Stomach (tissue), 9 donors: ENCODE results near the gene TBCD. TPM values are rescaled to one million over a fixed set of nuclear protein-coding genes. Genes with fewer than 3 reads are reported as not detected.

ENCODE experiments used
- DNase-seq, 2 donors: peaks; one replicate each; pipeline versions ENCODE4 v3.0.0 to v3.0.0-alpha.2; 2013 to 2019
- H3K27ac ChIP-seq, 5 donors: fragments of 200-600 bp in 4 of 5; sonication (generic) in 4 of 5; one replicate each; pipeline ENCODE4 v1.5.1; 2013 to 2019; ENCODE audit warnings: mild to moderate bottlenecking in 1 of 5, moderate library complexity in 1 of 5
- H3K27me3 ChIP-seq, 3 donors: fragments of 200-600 bp; sonication (generic); one replicate each; pipeline ENCODE4 v1.5.1; 2017 to 2019; ENCODE audit warnings: mixed run types in 1 of 3
- H3K36me3 ChIP-seq, 4 donors: fragments of 200-600 bp; sonication (generic); 1 replicate in 3 of 4; 2 replicates in 1 of 4; pipeline ENCODE4 v1.5.1; 2016 to 2019
- H3K4me1 ChIP-seq, 4 donors: fragments of 200-600 bp; sonication (generic); one replicate each; pipeline ENCODE4 v1.5.1; 2016 to 2019
- H3K4me3 ChIP-seq, 4 donors: fragments of 200-600 bp; sonication (generic) in 3 of 4; one replicate each; pipeline ENCODE4 v1.5.1; 2016 to 2019; ENCODE audit warnings: mild to moderate bottlenecking in 1 of 4
- H3K9me3 ChIP-seq, 4 donors: fragments of 200-600 bp; sonication (generic); one replicate each; pipeline ENCODE4 v1.5.1; 2016 to 2019
- EP300 ChIP-seq: sonication (generic); formaldehyde crosslinking; IDR thresholded peaks from one replicate; pipeline ENCODE4 v1.6.1; 2017; ENCODE audit warnings: antibody characterized with exemption
- POLR2A ChIP-seq, 4 donors: fragments of 450-650 bp; IDR thresholded peaks; one replicate each; pipeline ENCODE4 v1.6.1; 2016; ENCODE audit warnings: antibody characterized with exemption in 4 of 4, control low read depth in 2 of 4, mild to moderate bottlenecking in 1 of 4, moderate library complexity in 1 of 4
- POLR2AphosphoS5 ChIP-seq, 3 donors: sonication (generic); formaldehyde crosslinking; IDR thresholded peaks; one replicate each; pipeline ENCODE4 v1.6.1; 2016; ENCODE audit warnings: antibody characterized with exemption in 3 of 3
- WGBS, 5 donors: extraction: QIAGEN DNeasy Blood & Tissue Kit in 3 of 5; methylation state at CpG; one replicate each; pipeline versions ENCODE4 v1.1.5 to v1.1.7; 2013 to 2018; 5-methylcytosine and 5-hydroxymethylcytosine counted together
- intact Hi-C: fragments of 100-400 bp; cut with DNase I; formaldehyde crosslinking; loops from one replicate; pipeline ENCODE4 v1.15.1; 2023; ENCODE audit warnings: low total_unique reads
- polyA plus RNA-seq, 3 donors: library from polyadenylated mRNA; stranded (reverse); fragments of 200-250 nt; gene quantifications; one replicate each; pipeline ENCODE4 v1.2.3, GENCODE V29; 2013
- total RNA-seq, 5 donors: library from RNA; depleted of rRNA; stranded (reverse); fragments of >200 nt; gene quantifications; one replicate each; pipeline versions ENCODE4 v1.1.0 to v1.2.3, GENCODE V29; 2014 to 2016
- TF ChIP-seq, protein P1 (sequence below), 7 experiments: fragments of 450-650 bp in 4 of 7; fragments of 200-600 bp in 3 of 7; sonication (generic) in 3 of 7; IDR thresholded peaks; one replicate each; pipeline ENCODE4 v1.5.1; 2016 to 2019; ENCODE audit warnings: antibody characterized with exemption in 7 of 7, control low read depth in 2 of 7, mild to moderate bottlenecking in 1 of 7
- donor health status: healthy with polysubstance abuse.
- donor health status: Bipolar disorder and iron deficiency.
- donor health status: healthy.

TBCD gene
- total and polyA plus RNA-seq, 8 donors, result 51.2 to 155 (median 101) TPM

DNA sequence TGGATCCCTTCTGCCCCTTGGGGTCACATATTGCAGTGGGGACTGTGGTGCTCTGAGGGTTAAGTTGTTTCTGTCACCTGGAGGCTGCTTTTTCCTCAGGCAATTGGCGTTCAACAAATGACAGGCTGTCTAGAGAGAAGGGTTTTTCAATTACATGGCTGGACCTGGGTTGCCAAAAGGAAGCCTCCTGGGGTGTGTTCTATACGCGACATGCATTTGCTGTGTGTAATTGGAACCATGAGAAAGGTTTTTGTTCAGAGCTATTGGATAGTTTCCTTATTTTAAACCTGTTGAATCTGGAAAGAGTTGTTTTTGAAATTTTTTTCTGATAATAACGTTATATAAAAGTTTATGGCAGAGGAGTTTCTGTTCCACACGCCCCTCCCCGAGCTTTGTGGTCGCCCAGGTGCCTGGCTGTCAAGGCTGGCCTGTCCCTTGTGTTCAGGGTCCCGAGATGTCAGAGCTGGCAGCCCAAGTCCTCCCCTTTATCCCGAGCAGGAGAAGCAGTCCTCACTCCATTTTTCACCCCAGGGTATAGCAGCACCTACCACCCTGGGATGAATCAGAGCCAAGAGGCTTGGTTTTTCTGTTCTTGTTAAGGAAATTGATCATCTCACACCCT lies 114.0 kb downstream of the TBCD start:
- H3K27me3 ChIP-seq, result no peaks in the 10 kb centered on the region
- no peak overlapping the region for H3K4me3 ChIP-seq
- WGBS, 5 donors, result 70 to 80% (median 78%) methylated on average over 9 of the region's 9 CpGs
- no peak for DNase-seq
- TF ChIP-seq, protein P1, sequence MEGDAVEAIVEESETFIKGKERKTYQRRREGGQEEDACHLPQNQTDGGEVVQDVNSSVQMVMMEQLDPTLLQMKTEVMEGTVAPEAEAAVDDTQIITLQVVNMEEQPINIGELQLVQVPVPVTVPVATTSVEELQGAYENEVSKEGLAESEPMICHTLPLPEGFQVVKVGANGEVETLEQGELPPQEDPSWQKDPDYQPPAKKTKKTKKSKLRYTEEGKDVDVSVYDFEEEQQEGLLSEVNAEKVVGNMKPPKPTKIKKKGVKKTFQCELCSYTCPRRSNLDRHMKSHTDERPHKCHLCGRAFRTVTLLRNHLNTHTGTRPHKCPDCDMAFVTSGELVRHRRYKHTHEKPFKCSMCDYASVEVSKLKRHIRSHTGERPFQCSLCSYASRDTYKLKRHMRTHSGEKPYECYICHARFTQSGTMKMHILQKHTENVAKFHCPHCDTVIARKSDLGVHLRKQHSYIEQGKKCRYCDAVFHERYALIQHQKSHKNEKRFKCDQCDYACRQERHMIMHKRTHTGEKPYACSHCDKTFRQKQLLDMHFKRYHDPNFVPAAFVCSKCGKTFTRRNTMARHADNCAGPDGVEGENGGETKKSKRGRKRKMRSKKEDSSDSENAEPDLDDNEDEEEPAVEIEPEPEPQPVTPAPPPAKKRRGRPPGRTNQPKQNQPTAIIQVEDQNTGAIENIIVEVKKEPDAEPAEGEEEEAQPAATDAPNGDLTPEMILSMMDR (IDR thresholded peaks at IDR 0.05), result no peak
- no peak for TF ChIP-seq POLR2A (IDR thresholded peaks at IDR 0.05)
- TF ChIP-seq POLR2AphosphoS5 (IDR thresholded peaks at IDR 0.05), result no peak
- no peak for TF ChIP-seq EP300
- peak overlapping the region in 3 of 5 donors; percentile 57 to 67 (median 61) for H3K27ac ChIP-seq
- intact Hi-C loops, result no loop called here
- peaks cover 10 to 14% (median 12%) of the 10 kb centered on the region in 4 donors for H3K36me3 ChIP-seq
- peaks cover 17 to 44% (median 20%) of the 10 kb centered on the region in 4 donors for H3K4me1 ChIP-seq
- H3K9me3 ChIP-seq, result no peaks in the 10 kb centered on the region

DNA sequence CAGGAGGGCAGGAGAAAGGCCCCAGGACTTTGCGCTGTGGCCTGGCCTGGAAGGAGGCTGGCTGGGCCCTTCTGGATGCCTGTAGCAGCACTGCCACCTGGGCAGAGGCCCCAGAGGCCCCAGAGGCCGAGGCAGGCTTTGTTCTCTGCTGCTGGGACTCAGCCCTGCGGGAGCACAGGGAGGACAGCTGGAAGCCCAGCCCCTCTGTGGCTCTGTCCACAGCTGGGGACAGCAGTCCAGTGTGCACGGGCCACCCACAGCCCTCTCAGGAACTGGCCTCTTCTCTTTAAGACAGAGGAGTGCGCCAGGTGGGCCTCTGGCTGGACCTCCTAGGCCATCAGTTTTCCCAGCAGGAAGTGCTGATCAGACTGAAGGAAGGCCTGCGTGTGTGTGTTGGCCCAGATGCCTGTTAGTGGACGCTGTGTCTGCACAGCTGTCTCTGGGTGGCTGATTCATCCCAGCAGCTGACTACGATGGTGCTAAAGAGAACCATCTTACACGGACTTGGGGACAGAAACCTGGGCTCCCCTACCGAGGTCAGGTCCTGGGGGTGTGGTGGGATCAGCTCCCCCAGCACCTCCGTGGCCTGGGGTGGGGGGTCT lies 114.8 kb downstream of the TBCD start:
- peak in 1 of 2 donors; percentile 81 for DNase-seq
- H3K27ac ChIP-seq, result peak overlapping the region; percentile 10 to 67 (median 57)
- WGBS, 5 donors, result 45 to 72% (median 69%) methylated on average over 5 to 11 of the region's 11 CpGs

DNA sequence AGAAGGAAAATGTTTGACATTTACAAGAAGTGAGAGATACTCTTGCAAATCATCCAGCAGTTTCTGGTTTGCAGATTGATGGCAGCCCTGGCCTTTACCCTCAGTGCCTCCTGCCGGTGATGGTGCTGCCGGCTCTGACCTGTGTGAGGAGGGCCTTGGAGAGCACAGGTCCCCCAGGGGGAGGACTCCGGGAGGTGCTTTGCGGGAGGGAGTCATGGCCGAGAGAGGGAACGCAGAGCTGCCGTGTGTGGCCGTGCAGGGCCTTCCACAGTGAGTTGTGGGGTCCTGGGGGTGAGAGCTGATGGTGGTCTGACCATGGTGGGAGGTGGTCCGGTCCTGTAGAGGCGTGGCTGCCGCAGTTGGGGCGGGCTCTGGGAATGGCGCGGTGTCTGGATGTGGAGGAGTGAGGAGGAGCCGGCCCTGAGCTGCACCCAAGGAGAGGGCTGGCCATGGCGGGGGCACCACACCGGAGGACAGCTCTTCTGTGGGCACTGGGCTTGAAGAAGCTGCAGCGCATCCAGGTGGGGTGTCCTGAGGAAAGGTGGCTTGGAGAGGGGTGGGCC lies 116.0 kb downstream of the TBCD start:
- Histone ChIP-seq H3K9me3 (no peaks in the 10 kb centered on the region), H3K4me1 (peaks cover 17 to 54% (median 22%) of the 10 kb centered on the region in 4 donors), H3K27ac (no peak overlapping the region), H3K36me3 (peaks cover 15 to 33% (median 30%) of the 10 kb centered on the region in 4 donors), H3K4me3 (no peak overlapping the region), H3K27me3 (no peaks in the 10 kb centered on the region)
- TF ChIP-seq POLR2AphosphoS5 (IDR thresholded peaks at IDR 0.05) (no peak), POLR2A (IDR thresholded peaks at IDR 0.05) (no peak), EP300 (no peak)
- TF ChIP-seq, protein P1 (IDR thresholded peaks at IDR 0.05), result no peak
- no peak for DNase-seq
- intact Hi-C loops, result no loop called here
- 91 to 96% (median 95%) methylated on average over 10 to 18 of the region's 18 CpGs for WGBS, 5 donors

More for the DNA sequence above, 114.8 kb downstream of the TBCD start:
- TF ChIP-seq POLR2AphosphoS5 (IDR thresholded peaks at IDR 0.05) (peak in 1 of 3 donors; percentile 34), EP300 (no peak)
- TF ChIP-seq, protein P1 (IDR thresholded peaks at IDR 0.05), result no peak
- H3K4me3 ChIP-seq, result no peak overlapping the region
- H3K27me3 ChIP-seq, result no peaks in the 10 kb centered on the region
- H3K4me1 ChIP-seq, result peaks cover 17 to 46% (median 20%) of the 10 kb centered on the region in 4 donors
- H3K9me3 ChIP-seq, result no peaks in the 10 kb centered on the region
- intact Hi-C loops, result no loop called here
- peaks cover 14 to 22% (median 20%) of the 10 kb centered on the region in 4 donors for H3K36me3 ChIP-seq

DNA sequence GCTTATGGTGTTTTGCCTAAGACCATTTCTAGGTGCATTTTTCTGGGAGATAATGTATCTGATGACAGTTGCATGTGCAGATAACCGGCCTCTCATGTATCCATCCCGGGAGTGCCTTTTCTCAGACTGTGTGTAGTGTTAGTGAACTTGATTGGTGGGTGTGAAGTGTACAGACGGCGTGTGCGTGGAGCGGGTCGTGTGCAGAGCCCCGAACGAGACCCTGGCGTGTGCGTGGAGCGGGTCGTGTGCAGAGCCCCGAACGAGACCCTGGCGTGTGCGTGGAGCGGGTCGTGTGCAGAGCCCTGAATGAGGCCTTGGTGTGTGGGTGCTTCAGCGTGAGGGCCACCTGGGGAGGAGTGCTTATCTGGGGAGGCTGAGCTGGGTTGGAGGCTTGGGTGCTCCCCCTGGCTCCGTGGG lies 116.9 kb downstream of the TBCD start:
- Histone ChIP-seq H3K9me3 (no peaks in the 10 kb centered on the region), H3K4me3 (no peak overlapping the region), H3K27ac (no peak overlapping the region), H3K4me1 (peaks cover 10 to 47% (median 20%) of the 10 kb centered on the region in 4 donors), H3K36me3 (peaks cover 15 to 42% (median 31%) of the 10 kb centered on the region in 4 donors), H3K27me3 (no peaks in the 10 kb centered on the region)
- WGBS, 5 donors, result 87 to 93% (median 89%) methylated on average over 21 of the region's 21 CpGs
- intact Hi-C loops, result no loop called here
- no peak for DNase-seq
- TF ChIP-seq, protein P1 (IDR thresholded peaks at IDR 0.05), result no peak
- no peak for TF ChIP-seq POLR2A (IDR thresholded peaks at IDR 0.05)
- TF ChIP-seq POLR2AphosphoS5 (IDR thresholded peaks at IDR 0.05), result no peak
- TF ChIP-seq EP300, result no peak
